ENCODE measurements around the gene SGSM1.

Gene SGSM1

DNA sequence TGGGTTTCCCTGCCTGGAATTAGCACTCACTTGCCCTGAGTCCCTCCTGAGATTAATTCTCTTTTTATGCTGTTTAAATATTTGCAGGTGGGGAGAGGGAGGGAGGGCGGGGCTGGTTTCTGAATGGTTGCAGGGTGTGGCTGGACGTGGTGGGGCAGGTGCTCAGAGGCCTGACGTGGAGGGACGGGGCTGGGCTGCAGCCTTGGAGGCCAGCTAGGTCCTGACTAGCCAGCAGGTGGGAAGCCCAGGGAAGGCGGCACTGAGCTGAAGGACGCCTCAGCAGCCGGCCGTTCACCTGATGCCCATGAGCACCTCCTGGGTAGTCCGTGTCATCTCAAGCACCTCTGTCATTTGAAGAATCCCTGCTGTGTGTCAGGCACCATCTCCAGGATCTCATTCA is 21.3 kb downstream of the SGSM1 start:
- no peak for TF ChIP-seq SIN3A (IDR thresholded peaks at IDR 0.05; ENCODE audit: borderline replicate concordance, insufficient read depth, low read length)
- TF ChIP-seq, protein P1, sequence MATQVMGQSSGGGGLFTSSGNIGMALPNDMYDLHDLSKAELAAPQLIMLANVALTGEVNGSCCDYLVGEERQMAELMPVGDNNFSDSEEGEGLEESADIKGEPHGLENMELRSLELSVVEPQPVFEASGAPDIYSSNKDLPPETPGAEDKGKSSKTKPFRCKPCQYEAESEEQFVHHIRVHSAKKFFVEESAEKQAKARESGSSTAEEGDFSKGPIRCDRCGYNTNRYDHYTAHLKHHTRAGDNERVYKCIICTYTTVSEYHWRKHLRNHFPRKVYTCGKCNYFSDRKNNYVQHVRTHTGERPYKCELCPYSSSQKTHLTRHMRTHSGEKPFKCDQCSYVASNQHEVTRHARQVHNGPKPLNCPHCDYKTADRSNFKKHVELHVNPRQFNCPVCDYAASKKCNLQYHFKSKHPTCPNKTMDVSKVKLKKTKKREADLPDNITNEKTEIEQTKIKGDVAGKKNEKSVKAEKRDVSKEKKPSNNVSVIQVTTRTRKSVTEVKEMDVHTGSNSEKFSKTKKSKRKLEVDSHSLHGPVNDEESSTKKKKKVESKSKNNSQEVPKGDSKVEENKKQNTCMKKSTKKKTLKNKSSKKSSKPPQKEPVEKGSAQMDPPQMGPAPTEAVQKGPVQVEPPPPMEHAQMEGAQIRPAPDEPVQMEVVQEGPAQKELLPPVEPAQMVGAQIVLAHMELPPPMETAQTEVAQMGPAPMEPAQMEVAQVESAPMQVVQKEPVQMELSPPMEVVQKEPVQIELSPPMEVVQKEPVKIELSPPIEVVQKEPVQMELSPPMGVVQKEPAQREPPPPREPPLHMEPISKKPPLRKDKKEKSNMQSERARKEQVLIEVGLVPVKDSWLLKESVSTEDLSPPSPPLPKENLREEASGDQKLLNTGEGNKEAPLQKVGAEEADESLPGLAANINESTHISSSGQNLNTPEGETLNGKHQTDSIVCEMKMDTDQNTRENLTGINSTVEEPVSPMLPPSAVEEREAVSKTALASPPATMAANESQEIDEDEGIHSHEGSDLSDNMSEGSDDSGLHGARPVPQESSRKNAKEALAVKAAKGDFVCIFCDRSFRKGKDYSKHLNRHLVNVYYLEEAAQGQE (IDR thresholded peaks at IDR 0.05; ENCODE audit: insufficient read depth in 1 of 2, low read depth in 2 of 2, low read length in 2 of 2): no peak
- no peak for TF ChIP-seq TAF1 (IDR thresholded peaks at IDR 0.05; ENCODE audit: borderline replicate concordance, insufficient read depth, low read length)
- TF ChIP-seq FOXP2 (optimal IDR thresholded peaks at IDR 0.05; ENCODE audit: borderline replicate concordance, extremely low read depth, extremely low read length, insufficient read depth): no peak
- TF ChIP-seq POLR2AphosphoS5 (IDR thresholded peaks at IDR 0.05; ENCODE audit: low read depth, low read length): no peak

DNA sequence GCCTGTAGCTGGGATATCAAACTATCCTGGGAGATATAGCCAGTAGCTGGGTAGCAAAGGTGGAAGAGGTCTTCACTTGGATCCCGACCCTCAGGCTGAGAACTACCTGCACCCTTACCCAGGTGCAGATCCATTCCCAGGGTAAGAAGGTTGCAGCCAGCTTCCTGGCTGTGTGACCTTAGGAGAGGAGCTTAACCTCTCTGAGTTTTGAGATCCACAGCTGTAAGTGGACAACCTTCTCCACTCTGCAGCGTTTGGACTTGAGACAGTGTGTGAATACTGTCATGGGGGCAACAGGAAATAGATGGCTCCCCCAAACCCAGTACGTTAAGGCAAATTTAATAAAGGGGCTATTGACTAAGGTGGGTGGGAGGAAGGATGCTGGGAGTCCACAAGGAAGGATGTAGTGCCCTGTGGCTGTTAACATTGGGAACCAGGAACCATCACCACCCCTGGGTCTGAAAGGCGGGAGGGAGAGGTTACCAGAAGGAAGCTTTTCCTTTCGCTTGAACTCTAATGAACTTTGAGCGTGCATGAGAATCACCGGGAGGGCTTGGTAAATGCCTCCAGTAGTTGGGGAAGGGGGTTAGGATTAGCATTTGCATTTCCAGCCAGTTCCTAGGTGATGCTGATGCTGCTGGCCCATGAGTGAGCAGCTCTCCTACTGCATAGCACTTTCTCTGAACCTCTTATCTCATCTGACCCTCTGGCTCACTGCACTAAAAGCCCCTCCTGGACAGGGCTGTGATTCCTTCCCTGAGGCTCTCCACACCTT is 24.4 kb downstream of the SGSM1 start:
- TF ChIP-seq SIN3A (IDR thresholded peaks at IDR 0.05; ENCODE audit: borderline replicate concordance, insufficient read depth, low read length) (no peak), FOXP2 (optimal IDR thresholded peaks at IDR 0.05; ENCODE audit: borderline replicate concordance, extremely low read depth, extremely low read length, insufficient read depth) (no peak), POLR2AphosphoS5 (IDR thresholded peaks at IDR 0.05; ENCODE audit: low read depth, low read length) (no peak), TAF1 (IDR thresholded peaks at IDR 0.05; ENCODE audit: borderline replicate concordance, insufficient read depth, low read length) (no peak)
- TF ChIP-seq, protein P1 (IDR thresholded peaks at IDR 0.05; ENCODE audit: insufficient read depth in 1 of 2, low read depth in 2 of 2, low read length in 2 of 2): no peak

DNA sequence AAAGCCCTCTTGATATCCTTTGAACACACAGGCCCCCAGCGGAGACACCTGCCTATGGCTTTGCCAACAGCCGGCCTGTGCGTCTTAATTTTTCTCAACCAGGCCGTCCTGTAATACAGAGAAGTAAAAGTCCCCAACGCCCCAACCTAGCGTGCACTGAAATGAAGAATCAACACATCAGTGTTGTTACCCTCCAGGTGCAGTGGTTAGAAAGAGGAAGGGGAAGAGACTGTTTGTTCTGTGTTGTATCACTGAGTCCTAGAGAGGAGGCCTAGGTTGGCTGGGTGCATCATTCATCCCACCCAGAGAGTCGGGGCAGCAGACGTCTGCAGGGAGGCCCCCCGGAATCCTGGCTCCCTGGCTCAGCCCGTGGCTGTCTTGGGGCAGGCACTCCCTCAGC is 25.7 kb downstream of the SGSM1 start:
- TF ChIP-seq, protein P1 (IDR thresholded peaks at IDR 0.05; ENCODE audit: insufficient read depth in 1 of 2, low read depth in 2 of 2, low read length in 2 of 2): no peak
- TF ChIP-seq FOXP2 (optimal IDR thresholded peaks at IDR 0.05; ENCODE audit: borderline replicate concordance, extremely low read depth, extremely low read length, insufficient read depth) (no peak), POLR2AphosphoS5 (IDR thresholded peaks at IDR 0.05; ENCODE audit: low read depth, low read length) (no peak), TAF1 (IDR thresholded peaks at IDR 0.05; ENCODE audit: borderline replicate concordance, insufficient read depth, low read length) (no peak), SIN3A (IDR thresholded peaks at IDR 0.05; ENCODE audit: borderline replicate concordance, insufficient read depth, low read length) (no peak)

- TF ChIP-seq TAF1 (IDR thresholded peaks at IDR 0.05; ENCODE audit: borderline replicate concordance, insufficient read depth, low read length): no peak
- no peak for TF ChIP-seq SIN3A (IDR thresholded peaks at IDR 0.05; ENCODE audit: borderline replicate concordance, insufficient read depth, low read length)
- TF ChIP-seq, protein P1 (IDR thresholded peaks at IDR 0.05; ENCODE audit: insufficient read depth in 1 of 2, low read depth in 2 of 2, low read length in 2 of 2): no peak
- no peak for TF ChIP-seq POLR2AphosphoS5 (IDR thresholded peaks at IDR 0.05; ENCODE audit: low read depth, low read length)
These were observed 28.0 kb downstream of the SGSM1 start for GRCh38 chr22:24833881-24834495.

Measured in PFSK-1 (cell line).